IMR-90 (cell line): ENCODE data around the gene EPN1. TPM values are rescaled to one million over a fixed set of nuclear protein-coding genes. Genes with fewer than 3 reads are reported as not detected.

Experiments used
- ATAC-seq: fragments of 200-7000 bp; cut with Tn5 transposase; 2 replicates; pipeline ENCODE4 v1.9.1; 2020; ENCODE audit warnings: low read depth, mild to moderate bottlenecking, moderate library complexity
- BruUV-seq: library from RNA; stranded (reverse); fragments of 400-500 nt; replicated peaks from 2 replicates; lab custom pipeline; 2021; lab: Mats Ljungman, UMichigan
- CTCF ChIA-PET: fragments of 300-600 bp; formaldehyde crosslinking; extraction: SDS; loops from one replicate; lab custom pipeline; 2021; ENCODE audit warnings: antibody characterized with exemption; lab: Yijun Ruan, JAX
- POLR2A ChIA-PET: fragments of 300-600 bp; sonication (Branson Sonifier 250); formaldehyde crosslinking; loops from one replicate; lab custom pipeline; 2022; ENCODE audit warnings: antibody characterized with exemption; ENCODE audit not compliant: unreplicated experiment; lab: Charles Lee
- DNase-seq: peaks from one replicate; pipeline ENCODE4 v3.0.0; 2013
- H2AFZ ChIP-seq: replicated peaks from 2 replicates; pipeline ENCODE3; 2013; ENCODE audit warnings: low read length, mild to moderate bottlenecking; ENCODE audit not compliant: poor library complexity
- H2AK5ac ChIP-seq: 2 replicates; pipeline ENCODE4 v1.6.1; 2013; ENCODE audit warnings: low read depth, low read length, inconsistent platforms
- H2AK9ac ChIP-seq: replicated peaks from 2 replicates; pipeline ENCODE3; 2013; ENCODE audit warnings: mild to moderate bottlenecking, low read depth, low read length, moderate library complexity; ENCODE audit not compliant: poor library complexity
- H2BK120ac ChIP-seq: 2 replicates; pipeline ENCODE4 v1.6.1; 2013; ENCODE audit warnings: low read depth, low read length, inconsistent platforms
- H2BK15ac ChIP-seq: 3 replicates; pipeline ENCODE4 v1.6.1; 2013; ENCODE audit warnings: low read depth, low read length, inconsistent platforms
- H2BK20ac ChIP-seq: 2 replicates; pipeline ENCODE4 v1.6.1; 2013; ENCODE audit warnings: low read depth, mild to moderate bottlenecking, inconsistent platforms, low read length, moderate library complexity
- H2BK5ac ChIP-seq: 2 replicates; pipeline ENCODE4 v1.6.1; 2013; ENCODE audit warnings: mild to moderate bottlenecking, low read depth, low read length, inconsistent platforms; ENCODE audit not compliant: poor library complexity, severe bottlenecking
- H3K14ac ChIP-seq: replicated peaks from 2 replicates; pipeline ENCODE4 v1.6.1; 2013; ENCODE audit warnings: low read depth, low read length, inconsistent platforms
- H3K18ac ChIP-seq: 2 replicates; pipeline ENCODE4 v1.6.1; 2013; ENCODE audit warnings: low read depth, low read length, control low read depth
- H3K23ac ChIP-seq: 2 replicates; pipeline ENCODE4 v1.6.1; 2013; ENCODE audit warnings: low read depth, low read length, inconsistent platforms
- H3K27ac ChIP-seq: 2 replicates; pipeline ENCODE4 v1.5.1; 2013; ENCODE audit warnings: mild to moderate bottlenecking, control low read depth, low read length; ENCODE audit not compliant: insufficient read depth
- H3K27me3 ChIP-seq: 2 replicates; pipeline ENCODE4 v1.6.1; 2013; ENCODE audit warnings: low read length; ENCODE audit not compliant: control insufficient read depth, insufficient read depth
- H3K36me3 ChIP-seq: 2 replicates; pipeline ENCODE4 v1.6.1; 2013; ENCODE audit warnings: low read length, mixed read lengths; ENCODE audit not compliant: control insufficient read depth, insufficient read depth
- H3K4ac ChIP-seq: 2 replicates; pipeline ENCODE4 v1.6.1; 2013; ENCODE audit warnings: low read depth, low read length, inconsistent platforms
- H3K4me1 ChIP-seq: 2 replicates; pipeline ENCODE4 v1.6.1; 2013; ENCODE audit warnings: low read length, mixed read lengths; ENCODE audit not compliant: control insufficient read depth, insufficient read depth
- H3K4me2 ChIP-seq: 2 replicates; pipeline ENCODE4 v1.6.1; 2013; ENCODE audit warnings: low read depth, mild to moderate bottlenecking, control low read depth, low read length, moderate library complexity
- H3K4me3 ChIP-seq: 2 replicates; pipeline ENCODE4 v1.5.1; 2013; ENCODE audit warnings: low read depth, mild to moderate bottlenecking, control low read depth, low read length, moderate library complexity; ENCODE audit not compliant: insufficient read depth
- H3K56ac ChIP-seq: 2 replicates; pipeline ENCODE4 v1.6.1; 2013; ENCODE audit warnings: low read length, inconsistent platforms; ENCODE audit not compliant: insufficient read depth; ENCODE audit errors: extremely low read depth
- H3K79me1 ChIP-seq, 2 experiments: 2 replicates each; pipeline ENCODE4 v1.6.1; 2013; ENCODE audit warnings: low read length in 2 of 2, inconsistent platforms in 1 of 2, low read depth in 1 of 2
- H3K9ac ChIP-seq: 2 replicates; pipeline ENCODE4 v1.6.1; 2013; ENCODE audit warnings: low read depth, low read length, control low read depth
- H3K9me1 ChIP-seq: 2 replicates; pipeline ENCODE4 v1.6.1; 2013; ENCODE audit warnings: low read length, inconsistent platforms; ENCODE audit not compliant: insufficient read depth
- H3K9me3 ChIP-seq: 2 replicates; pipeline ENCODE4 v1.6.1; 2013; ENCODE audit warnings: low read length; ENCODE audit not compliant: control insufficient read depth, insufficient read depth
- H4K20me1 ChIP-seq: 2 replicates; pipeline ENCODE4 v1.6.1; 2013; ENCODE audit warnings: low read length, inconsistent platforms; ENCODE audit not compliant: insufficient read depth
- H4K5ac ChIP-seq: 2 replicates; pipeline ENCODE4 v1.6.1; 2013; ENCODE audit warnings: mild to moderate bottlenecking, low read depth, low read length, control low read depth
- H4K8ac ChIP-seq, 2 experiments: 2 replicates each; pipeline ENCODE4 v1.6.1; 2013; ENCODE audit warnings: low read depth in 2 of 2, low read length in 2 of 2, control low read depth in 1 of 2, inconsistent platforms in 1 of 2
- H4K91ac ChIP-seq: 2 replicates; pipeline ENCODE4 v1.6.1; 2013; ENCODE audit warnings: low read depth, low read length, inconsistent platforms; ENCODE audit not compliant: insufficient read depth
- CEBPB ChIP-seq: IDR thresholded peaks from 2 replicates; pipeline ENCODE4 v1.6.1; 2012; ENCODE audit warnings: low read depth, low read length, improper control_type of control experiment
- FOS ChIP-seq: fragments of 150-350 bp; IDR thresholded peaks from 2 replicates; pipeline ENCODE4 v1.6.1; 2016; ENCODE audit warnings: low read depth, low read length
- MAFK ChIP-seq: IDR thresholded peaks from 2 replicates; pipeline ENCODE4 v1.6.1; 2012; ENCODE audit warnings: low read depth, low read length, improper control_type of control experiment
- MAZ ChIP-seq: IDR thresholded peaks from 2 replicates; pipeline ENCODE4 v1.6.1; 2012; ENCODE audit warnings: low read depth, mild to moderate bottlenecking, low read length, improper control_type of control experiment, moderate library complexity, borderline replicate concordance
- NFE2L2 ChIP-seq: fragments of 150-350 bp; IDR thresholded peaks from 2 replicates; pipeline ENCODE4 v1.6.1; 2016; ENCODE audit warnings: low read depth, mild to moderate bottlenecking, low read length
- POLR2A ChIP-seq: IDR thresholded peaks from 2 replicates; pipeline ENCODE4 v1.6.1; 2012; ENCODE audit warnings: mild to moderate bottlenecking, low read depth, low read length
- RFX5 ChIP-seq: IDR thresholded peaks from 2 replicates; pipeline ENCODE4 v1.8.0; 2012; ENCODE audit warnings: low read depth, mild to moderate bottlenecking, low read length, moderate library complexity
- WGBS, 2 experiments: methylation state at CpG; one replicate each; pipeline versions ENCODE4 v1.1.5 to v1.1.7; 2013; ENCODE audit warnings: missing lambda C conversion rate in 2 of 2; ENCODE audit not compliant: insufficient read length in 1 of 2; ENCODE audit errors: extremely low coverage in 2 of 2; 5-methylcytosine and 5-hydroxymethylcytosine counted together
- dilution Hi-C: fragments of 300-500 bp; cut with HindIII; formaldehyde crosslinking; loops from one replicate; pipeline ENCODE4 v1.14.3; 2018; ENCODE audit warnings: low sequenced_read_pairs; ENCODE audit not compliant: unreplicated experiment
- in situ Hi-C: fragments of 300-500 bp; cut with MboI; formaldehyde crosslinking; loops from 3 replicates; pipeline ENCODE4 v1.14.3; 2019; ENCODE audit warnings: low sequenced_read_pairs, inconsistent platforms, mixed read lengths
- intact Hi-C: fragments of 100-400 bp; cut with micrococcal nuclease; formaldehyde crosslinking; loops from 2 replicates; pipeline ENCODE4 v1.10.0; 2022
- polyA plus RNA-seq, 3 experiments: library from polyadenylated mRNA; depleted of rRNA; stranded (reverse); fragments of >200 nt; gene quantifications; 2 replicates each; pipeline ENCODE4 v1.2.3, GENCODE V29; 2012; ENCODE audit warnings: low replicate concordance in 1 of 3
- total RNA-seq: library from RNA; depleted of rRNA; stranded (reverse); fragments of >200 nt; gene quantifications from 2 replicates; pipeline ENCODE4 v1.2.3, GENCODE V29; 2012
- TF ChIP-seq, protein P1 (sequence below): conservative IDR thresholded peaks from 2 replicates; pipeline ENCODE4 v1.5.1; 2012; ENCODE audit warnings: mild to moderate bottlenecking, low read depth, low read length, improper control_type of control experiment
- TF ChIP-seq, protein P2 (sequence below): fragments of 150-350 bp; IDR thresholded peaks from 2 replicates; pipeline ENCODE4 v1.6.1; 2017; ENCODE audit warnings: mild to moderate bottlenecking, antibody characterized with exemption, low read length, low read depth

The EPN1 gene
- total and polyA plus RNA-seq, 2 of the 4 experiments (the other 2 are of a cell fraction), result 19.0 to 122 TPM

DNA sequence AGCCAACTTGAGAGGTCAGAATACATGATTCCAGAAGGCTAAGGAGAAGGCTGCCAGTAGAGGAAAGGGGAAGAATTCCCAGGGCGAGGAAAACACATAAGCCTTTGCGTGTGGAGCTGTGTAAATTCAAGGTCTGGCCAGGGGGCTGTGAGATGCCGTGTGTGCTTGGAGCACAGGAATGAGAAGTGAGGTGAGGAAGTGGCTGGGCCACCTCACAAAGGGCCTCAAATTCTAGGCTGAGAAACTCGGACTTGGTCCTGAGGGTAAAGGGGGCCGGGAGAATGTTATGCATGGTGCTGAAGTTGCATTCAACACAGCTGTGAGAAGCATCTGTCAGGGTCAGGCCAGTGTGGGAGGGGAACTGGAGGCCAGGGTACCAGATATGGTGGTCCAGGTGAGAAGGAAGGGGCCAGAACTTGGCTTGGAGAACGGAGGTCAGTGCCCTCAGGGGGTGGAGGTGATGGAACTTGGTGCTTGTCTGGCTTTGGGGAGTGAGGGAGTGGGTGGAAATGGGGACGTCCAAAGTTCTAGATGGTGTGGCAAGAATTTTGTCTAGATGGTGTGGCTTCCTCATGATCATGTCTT is 39.1 kb upstream of the EPN1 start:
- Histone ChIP-seq H3K27ac (peak overlapping the region; percentile 92; the same call in 1 of the 2 replicates), H2BK120ac (no peak overlapping the region), H4K8ac (peak overlapping the region; percentile 97 to 99; a peak in 3 of 4 replicates), H3K4me3 (peak overlapping the region; percentile 88), H3K4me2 (peak overlapping the region; percentile 98), H3K23ac (peak overlapping the region; percentile 38; the same call in 1 of the 2 replicates), H3K9me3 (no peaks in the 10 kb centered on the region), H2AFZ (no peak overlapping the region), H3K79me1 (peaks cover 26 to 60% of the 10 kb centered on the region in 2 experiments), H2BK20ac (no peak overlapping the region), H3K18ac (no peak overlapping the region), H3K36me3 (peaks cover 4% of the 10 kb centered on the region; the same call in 1 of the 2 replicates), H4K91ac (no peak overlapping the region), H3K4me1 (peaks cover 11% of the 10 kb centered on the region), H3K56ac (no peak overlapping the region), H2AK5ac (peak overlapping the region; percentile 97; the same call in 1 of the 2 replicates), H3K9ac (peak overlapping the region; percentile 98), H3K4ac (peak overlapping the region; percentile 96), H3K9me1 (peaks cover 18% of the 10 kb centered on the region), H4K5ac (peak overlapping the region; percentile 98), H3K14ac (peak overlapping the region; percentile 97), H2BK5ac (no peak overlapping the region), H2AK9ac (peak overlapping the region; percentile 81), H3K27me3 (no peaks in the 10 kb centered on the region), H4K20me1 (0 out of 2 replicates have a peak, but pooled peaks cover 9% of the 10 kb centered on the region), H2BK15ac (no peak overlapping the region)
- DNase-seq (no peak), ATAC-seq (no peak)
- in situ Hi-C loops, result loop anchor here (25.0 kb wide), 2 partner anchors 349 to 524 kb away; partner anchors contain the start of genes BRSK1, HSPBP1 and PPP1R12C
- POLR2A ChIA-PET, result interaction anchor here (0.5 kb wide), 1 partner anchor 543 kb away, joined by 4 read pairs; no protein-coding TSS in a partner anchor
- intact Hi-C loops, result loop anchor here (10.0 kb wide), 1 partner anchor 429 kb away; no protein-coding TSS in a partner anchor
- whole genome bisulfite sequencing, 2 experiments, result 76% methylated on average over 6 of the region's 7 CpGs; no CpG with 5 or more reads in 1 of the 2 experiments
- no TSS peak for BruUV-seq
- dilution Hi-C loops, result no loop called here
- TF ChIP-seq, protein P1, sequence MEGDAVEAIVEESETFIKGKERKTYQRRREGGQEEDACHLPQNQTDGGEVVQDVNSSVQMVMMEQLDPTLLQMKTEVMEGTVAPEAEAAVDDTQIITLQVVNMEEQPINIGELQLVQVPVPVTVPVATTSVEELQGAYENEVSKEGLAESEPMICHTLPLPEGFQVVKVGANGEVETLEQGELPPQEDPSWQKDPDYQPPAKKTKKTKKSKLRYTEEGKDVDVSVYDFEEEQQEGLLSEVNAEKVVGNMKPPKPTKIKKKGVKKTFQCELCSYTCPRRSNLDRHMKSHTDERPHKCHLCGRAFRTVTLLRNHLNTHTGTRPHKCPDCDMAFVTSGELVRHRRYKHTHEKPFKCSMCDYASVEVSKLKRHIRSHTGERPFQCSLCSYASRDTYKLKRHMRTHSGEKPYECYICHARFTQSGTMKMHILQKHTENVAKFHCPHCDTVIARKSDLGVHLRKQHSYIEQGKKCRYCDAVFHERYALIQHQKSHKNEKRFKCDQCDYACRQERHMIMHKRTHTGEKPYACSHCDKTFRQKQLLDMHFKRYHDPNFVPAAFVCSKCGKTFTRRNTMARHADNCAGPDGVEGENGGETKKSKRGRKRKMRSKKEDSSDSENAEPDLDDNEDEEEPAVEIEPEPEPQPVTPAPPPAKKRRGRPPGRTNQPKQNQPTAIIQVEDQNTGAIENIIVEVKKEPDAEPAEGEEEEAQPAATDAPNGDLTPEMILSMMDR, result no peak
- TF ChIP-seq RFX5 (no peak), FOS (no peak), POLR2A (no peak), MAZ (no peak), NFE2L2 (no peak), CEBPB (no peak), MAFK (no peak)
- TF ChIP-seq, protein P2, sequence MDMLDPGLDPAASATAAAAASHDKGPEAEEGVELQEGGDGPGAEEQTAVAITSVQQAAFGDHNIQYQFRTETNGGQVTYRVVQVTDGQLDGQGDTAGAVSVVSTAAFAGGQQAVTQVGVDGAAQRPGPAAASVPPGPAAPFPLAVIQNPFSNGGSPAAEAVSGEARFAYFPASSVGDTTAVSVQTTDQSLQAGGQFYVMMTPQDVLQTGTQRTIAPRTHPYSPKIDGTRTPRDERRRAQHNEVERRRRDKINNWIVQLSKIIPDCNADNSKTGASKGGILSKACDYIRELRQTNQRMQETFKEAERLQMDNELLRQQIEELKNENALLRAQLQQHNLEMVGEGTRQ, result no peak
- CTCF ChIA-PET, result interaction anchor here (0.6 to 1.6 kb wide), 2 partner anchors 17 to 18 kb away, joined by 3 to 4 read pairs; no protein-coding TSS in a partner anchor
